ENCODE data around the gene ZBTB47.

DNA sequence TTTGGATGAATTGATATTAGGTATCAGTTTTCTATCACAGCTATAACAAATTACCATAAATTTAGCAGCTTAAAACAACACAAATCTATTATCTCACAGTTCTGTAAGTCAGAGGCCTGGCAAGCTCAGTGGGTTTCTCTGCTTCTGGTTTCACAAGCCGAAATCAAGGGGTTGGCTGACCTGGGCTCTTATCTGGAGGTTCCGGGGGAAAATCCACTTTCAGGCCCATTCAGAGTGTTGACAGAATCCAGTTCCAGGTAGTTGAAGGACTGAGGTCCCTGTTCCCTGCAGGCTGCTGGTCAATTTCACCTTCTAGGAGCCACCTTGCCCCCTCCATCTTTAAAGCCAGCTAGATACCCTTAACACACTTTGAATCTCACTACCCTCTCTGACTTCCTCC is 60.2 kb downstream of the ZBTB47 start:
- TF ChIP-seq, protein P1, sequence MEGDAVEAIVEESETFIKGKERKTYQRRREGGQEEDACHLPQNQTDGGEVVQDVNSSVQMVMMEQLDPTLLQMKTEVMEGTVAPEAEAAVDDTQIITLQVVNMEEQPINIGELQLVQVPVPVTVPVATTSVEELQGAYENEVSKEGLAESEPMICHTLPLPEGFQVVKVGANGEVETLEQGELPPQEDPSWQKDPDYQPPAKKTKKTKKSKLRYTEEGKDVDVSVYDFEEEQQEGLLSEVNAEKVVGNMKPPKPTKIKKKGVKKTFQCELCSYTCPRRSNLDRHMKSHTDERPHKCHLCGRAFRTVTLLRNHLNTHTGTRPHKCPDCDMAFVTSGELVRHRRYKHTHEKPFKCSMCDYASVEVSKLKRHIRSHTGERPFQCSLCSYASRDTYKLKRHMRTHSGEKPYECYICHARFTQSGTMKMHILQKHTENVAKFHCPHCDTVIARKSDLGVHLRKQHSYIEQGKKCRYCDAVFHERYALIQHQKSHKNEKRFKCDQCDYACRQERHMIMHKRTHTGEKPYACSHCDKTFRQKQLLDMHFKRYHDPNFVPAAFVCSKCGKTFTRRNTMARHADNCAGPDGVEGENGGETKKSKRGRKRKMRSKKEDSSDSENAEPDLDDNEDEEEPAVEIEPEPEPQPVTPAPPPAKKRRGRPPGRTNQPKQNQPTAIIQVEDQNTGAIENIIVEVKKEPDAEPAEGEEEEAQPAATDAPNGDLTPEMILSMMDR (IDR thresholded peaks at IDR 0.05): no peak
- TF ChIP-seq POLR2A (IDR thresholded peaks at IDR 0.05) (no peak), POLR2AphosphoS5 (IDR thresholded peaks at IDR 0.05) (no peak)

Data from stomach (tissue), 4 donors.